UCSD-AML1 (cell line): ENCODE results near the gene EIF4E2.
A peak's percentile ranks its signal among the peaks of the same experiment; 100 is the strongest.

Experiments used
- DNase-seq: peaks from one replicate; lab custom pipeline; 2025; ENCODE audit not compliant: unreplicated experiment; lab: John Stamatoyannopoulos, UW

Gene EIF4E2

GRCh38 chr2:232593982-232594381 lies 43.5 kb downstream of the EIF4E2 start:
- no peak for DNase-seq

DNA sequence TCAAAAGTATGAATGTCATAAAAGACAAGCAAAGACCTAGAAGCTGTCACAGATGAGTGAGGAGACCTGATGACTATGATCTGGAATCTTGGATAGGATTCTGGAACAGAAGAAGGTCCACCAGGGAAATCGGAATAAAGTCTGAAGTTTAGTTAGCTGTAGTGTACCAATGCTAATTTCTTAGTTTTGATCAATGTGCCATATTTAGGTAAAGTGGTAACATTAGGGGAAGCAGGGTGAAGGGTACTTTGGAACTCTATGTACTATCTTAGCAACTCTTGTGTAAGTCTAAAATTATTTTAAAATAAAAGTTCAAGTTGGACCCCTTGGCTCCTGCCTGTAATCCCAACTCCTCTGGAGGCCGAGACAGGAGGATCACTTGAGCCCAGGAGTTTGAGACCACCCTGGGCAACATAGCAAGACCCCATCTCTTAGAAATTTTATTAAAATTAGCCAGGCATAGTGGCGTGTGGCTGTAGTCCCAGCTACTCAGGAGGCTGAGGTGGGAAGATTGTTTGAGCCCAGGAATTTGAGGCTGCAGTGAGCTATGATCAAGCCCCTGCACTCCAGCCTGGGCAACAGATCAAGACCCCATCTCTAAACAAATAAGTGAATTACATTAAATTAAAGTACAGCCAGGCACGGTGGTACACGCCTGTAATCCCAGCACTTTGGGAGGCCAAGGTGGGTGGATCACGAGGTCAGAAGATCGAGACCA lies 47.0 kb downstream of the EIF4E2 start:
- no peak for DNase-seq

DNA sequence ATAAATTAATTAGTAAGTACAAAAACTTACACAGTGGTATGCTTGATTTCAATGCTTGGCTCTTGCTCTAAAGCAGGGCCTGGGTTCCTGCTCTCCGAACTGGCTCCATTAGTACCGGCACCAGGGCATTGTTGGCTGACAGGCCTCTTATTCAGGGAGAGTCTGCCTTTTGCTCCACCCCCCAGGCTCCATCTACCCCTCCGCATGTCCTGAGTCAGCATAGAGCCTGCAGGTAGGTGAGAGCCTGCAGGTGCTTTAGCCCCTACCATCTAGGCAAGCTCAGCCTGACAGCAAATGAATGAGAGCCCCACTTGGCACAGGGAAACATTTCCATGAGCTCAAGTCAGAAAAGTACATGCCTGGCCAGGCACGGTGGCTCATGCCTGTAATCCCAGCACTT lies 47.8 kb downstream of the EIF4E2 start:
- no peak for DNase-seq

DNA sequence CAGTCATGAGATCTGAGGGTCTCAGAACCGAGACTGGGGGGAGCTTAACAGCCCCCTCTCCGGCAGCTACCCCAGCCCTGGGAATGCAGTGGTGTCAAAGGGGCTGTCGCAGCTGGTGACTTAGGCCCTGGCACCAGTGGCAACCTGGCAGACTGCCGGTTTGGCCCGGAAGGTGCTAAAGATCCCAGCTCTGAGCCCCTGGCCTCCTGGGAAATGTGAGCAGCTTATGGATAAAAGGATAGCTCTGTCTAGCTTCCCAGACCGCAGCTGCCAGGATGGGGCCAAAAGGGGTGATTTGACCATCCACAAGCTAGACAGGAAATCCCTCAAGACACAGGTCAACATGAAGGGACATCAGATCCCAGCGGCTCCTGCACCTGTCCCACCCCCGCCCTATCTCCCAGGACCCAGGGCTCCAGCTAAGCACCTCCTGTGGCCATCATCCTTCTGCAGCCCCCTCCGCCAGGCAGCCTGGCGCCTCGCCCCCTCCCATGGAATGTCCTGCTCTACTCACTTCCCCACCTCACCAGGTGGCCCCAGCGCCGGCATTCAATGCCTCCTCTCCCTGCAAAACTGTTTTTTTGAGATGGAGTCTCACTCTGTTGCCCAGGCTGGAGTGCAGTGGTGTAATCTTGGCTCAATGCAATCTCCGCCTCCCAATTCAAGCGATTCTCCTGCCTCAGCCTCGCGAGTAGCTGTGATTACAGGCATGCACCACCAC lies 49.7 kb downstream of the EIF4E2 start:
- no peak for DNase-seq

- no peak for DNase-seq
These were observed 52.8 kb downstream of the EIF4E2 start for GRCh38 chr2:232603283-232603682.

- DNase-seq, result no peak
These were observed 54.0 kb downstream of the EIF4E2 start for GRCh38 chr2:232604535-232604934.

GRCh38 chr2:232607011-232607410 lies 56.5 kb downstream of the EIF4E2 start:
- DNase-seq, result no peak

DNA sequence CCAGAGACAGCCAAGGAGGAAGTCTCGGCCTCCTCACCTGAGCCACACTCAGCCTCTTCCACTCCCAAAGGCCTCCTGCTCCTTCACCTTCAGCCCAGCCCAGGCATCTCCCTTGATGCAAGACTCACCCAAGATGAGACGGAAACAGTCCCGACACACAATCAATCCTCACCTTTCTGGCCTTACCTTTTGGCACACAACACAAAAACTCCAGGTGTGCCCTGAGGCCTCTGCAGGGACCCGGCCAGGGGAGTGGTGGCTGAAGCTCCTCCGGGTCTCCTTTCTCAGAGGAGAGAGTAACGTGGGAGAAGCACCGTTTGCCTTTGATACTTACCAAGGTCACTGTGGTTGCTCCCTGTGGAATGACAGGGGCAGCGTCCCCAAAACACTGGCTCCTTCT lies 59.1 kb downstream of the EIF4E2 start:
- no peak for DNase-seq

GRCh38 chr2:232610081-232610480 lies 59.6 kb downstream of the EIF4E2 start:
- DNase-seq, result no peak

GRCh38 chr2:232611061-232611460 lies 60.6 kb downstream of the EIF4E2 start:
- DNase-seq, result no peak

GRCh38 chr2:232611559-232612218 lies 61.2 kb downstream of the EIF4E2 start:
- DNase-seq, result peak; percentile 57

DNA sequence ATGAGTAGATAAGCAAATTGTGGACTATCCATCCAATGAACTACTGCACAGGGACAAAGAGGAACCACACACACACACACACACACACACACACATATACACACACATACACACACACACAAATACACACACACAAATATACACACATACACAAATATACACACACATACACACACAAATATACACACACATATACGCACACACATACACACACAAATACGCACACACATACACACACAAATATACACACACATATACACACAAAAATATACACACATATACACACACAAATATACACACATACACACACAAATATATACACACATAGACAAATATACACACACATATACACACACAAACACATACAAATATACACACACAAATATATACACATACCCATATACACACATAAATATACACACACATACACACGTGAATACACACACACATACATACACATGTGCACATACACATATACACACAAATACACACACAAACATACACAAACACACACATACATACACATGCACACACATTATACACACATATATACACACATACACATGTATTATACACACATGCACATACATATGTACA lies 63.1 kb downstream of the EIF4E2 start:
- DNase-seq, result no peak

DNA sequence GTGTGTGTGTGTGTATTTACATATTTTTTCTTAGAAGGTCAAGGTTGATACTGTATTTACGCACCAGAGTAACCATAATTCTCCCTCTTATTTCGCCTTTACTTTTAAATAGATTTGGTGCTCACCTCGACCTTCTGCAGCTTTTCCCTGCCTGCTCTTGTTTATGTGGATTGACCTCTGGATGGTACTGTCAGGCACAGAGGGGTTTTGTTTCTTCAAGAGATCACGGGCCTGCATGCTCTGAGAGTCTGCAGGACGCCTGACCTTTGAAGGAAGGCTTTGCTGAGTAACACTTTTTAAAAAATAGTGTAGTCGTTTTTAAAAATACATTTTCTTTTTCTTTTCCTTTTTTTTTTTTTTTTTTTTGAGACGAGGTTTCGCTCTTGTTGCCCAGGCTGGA lies 64.8 kb downstream of the EIF4E2 start:
- DNase-seq, result no peak
